Endometrial microvascular endothelial cells (primary cell): ENCODE measurements around the gene GARIN5A. TPM values are rescaled to one million over a fixed set of nuclear protein-coding genes. Genes with fewer than 3 reads are reported as not detected.
"Not testable (repeated sequence)": the region's sequence is repeated elsewhere in the genome, so short reads cannot be mapped to it uniquely, and the experiment has no call there.

Experiments
- in situ Hi-C: cut with HindIII; loops from 2 replicates; pipeline ENCODE4 v1.10.0; 2017; ENCODE audit warnings: low sequenced_read_pairs, low pct_unique_long_range_greater_than_20kb; ENCODE audit errors: inconsistent ontology term
- total RNA-seq: library from RNA; depleted of rRNA; stranded (reverse); fragments of >200 nt; gene quantifications from one replicate; pipeline ENCODE4 v1.2.3, GENCODE V29; 2015; ENCODE audit errors: inconsistent ontology term

The GARIN5A gene
- total RNA-seq, 1 donor from 2014 or later = not detected

DNA sequence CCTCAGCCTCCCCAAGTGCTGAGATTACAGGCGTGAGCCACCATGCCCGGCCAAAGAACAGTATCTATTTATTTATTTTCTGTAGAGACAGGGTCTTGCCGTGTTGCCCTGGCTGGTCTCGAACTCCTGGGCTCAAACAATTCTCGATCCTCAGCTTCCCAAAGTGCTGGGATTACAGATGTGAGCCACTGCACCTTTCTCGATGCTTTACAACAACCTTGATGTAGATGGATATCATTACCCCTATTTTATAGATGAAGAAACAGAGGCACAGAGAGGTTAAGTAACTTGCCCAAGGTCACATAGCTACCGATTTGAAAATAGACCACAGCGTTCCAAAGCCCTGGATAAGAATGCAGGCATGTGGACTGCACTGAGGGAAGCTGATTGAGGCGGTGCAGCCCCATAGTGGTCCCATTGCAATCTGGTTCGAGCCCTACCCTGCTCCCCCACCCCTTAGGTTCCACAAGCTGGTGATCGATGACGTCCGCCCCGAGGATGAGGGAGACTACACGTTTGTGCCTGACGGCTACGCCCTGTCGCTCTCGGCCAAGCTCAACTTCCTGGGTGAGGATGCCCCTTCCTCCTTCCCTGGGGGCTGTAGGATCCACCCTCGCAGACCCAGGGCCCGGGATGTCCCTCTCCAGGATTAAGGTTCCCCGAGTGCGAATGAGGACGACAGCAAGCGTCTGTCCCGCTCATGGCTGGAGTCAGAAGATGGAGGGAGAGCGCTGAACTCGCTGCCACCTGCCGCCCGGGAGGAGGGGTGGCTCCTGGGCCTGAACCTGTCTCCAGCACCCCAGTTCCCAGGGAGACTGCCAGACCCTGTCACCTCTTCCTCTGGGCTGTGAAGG is 26.1 kb downstream of the GARIN5A start:
- in situ Hi-C loops = no loop called here

DNA sequence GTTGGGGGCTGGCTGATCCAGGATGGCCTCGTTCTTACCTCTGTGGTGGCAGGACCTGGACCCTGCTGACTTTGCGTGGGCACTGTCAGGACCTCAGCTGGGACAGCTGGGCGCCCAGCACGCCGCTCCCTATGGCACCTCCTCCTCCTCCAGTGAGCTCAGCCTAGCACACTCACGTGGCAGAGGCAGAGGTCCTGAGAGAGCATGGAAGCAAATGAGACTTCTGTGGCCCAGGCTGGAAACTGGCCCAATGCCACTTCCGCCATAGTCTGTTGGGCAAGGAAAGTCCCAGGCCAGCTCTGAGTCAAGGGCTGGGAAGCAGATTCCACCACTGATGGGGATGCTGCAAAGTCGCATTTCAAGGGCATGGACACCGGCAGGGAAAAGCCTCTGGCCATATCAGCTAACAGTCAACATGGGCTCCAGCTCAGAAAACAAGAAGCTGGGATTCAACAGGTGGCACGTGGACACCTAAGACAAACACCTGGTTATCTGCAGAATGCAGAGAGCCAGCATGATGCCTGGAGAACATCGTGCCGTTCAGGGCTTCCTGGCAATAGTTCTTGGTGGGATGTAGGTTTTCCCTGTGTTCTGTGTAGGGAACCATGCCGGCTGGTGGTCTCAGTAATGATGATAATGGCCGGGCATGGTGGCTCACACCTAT is 27.3 kb downstream of the GARIN5A start:
- in situ Hi-C loops = no loop called here

- in situ Hi-C loops = no loop called here
Observed at GRCh38 chr19:50447750-50448149, 28.9 kb downstream of the GARIN5A start.

DNA sequence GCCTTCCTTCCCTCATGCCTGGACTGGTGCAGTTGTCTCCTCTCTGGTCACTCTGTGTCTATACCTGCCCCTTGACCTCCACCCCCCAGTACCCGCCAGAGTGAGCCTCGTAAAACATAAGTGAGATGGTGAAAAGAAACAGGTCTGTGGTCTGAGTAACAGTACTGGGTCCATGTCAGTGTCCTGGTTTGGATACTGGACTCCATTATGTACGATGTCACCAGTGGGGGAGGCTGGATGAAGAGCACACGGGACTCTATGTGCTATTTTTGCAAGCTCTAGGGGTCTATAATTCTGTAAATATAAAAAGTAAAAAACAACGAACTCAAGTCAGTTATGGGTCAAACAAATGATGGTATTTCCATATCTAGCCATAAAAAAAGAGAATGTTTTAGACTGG is 29.6 kb downstream of the GARIN5A start:
- in situ Hi-C loops = no loop called here

DNA sequence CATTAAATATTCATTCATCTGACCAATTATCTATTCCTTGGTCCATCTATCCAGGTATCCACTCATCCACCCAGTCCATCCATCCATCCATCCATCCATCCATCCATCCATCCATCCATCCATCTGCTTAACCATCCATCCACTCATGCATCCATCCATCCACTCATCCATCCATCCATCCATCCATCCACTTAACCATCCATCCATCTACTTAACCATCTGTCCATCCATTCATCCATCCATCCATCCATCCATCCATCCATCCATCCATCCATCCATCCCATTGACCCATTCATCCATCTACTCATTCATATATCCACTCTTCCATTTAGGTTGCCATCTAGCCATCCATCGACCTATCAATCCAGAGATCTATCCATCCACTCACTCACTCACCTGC is 32.6 kb downstream of the GARIN5A start:
- in situ Hi-C loops = no loop called here

- in situ Hi-C loops = not testable (repeated sequence)
Observed at GRCh38 chr19:50439130-50439529, 37.5 kb downstream of the GARIN5A start.

- in situ Hi-C loops = no loop called here
Observed at GRCh38 chr19:50437862-50438449, 38.7 kb downstream of the GARIN5A start.

- in situ Hi-C loops = no loop called here
Observed at GRCh38 chr19:50435627-50436026, 41.0 kb downstream of the GARIN5A start.

DNA sequence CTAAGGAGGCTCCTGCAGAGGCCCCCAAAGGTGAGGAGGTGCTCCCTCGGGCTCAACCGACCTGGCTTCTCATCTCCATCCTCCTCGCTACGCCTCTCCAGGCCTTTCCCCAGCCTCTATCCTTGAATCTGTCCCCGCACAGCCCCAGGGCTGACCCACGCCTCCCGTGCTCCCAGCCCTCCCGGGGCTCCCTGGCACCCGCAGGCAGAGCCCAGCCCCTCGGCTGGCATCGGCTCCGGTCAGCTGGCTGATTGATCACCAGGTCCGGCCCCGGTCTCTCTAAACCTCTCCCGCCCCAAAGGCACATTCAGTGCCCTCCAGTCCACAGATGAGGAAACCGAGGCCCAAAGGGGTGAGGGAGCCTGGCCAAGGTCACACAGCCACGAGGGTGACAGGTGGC is 41.4 kb downstream of the GARIN5A start:
- in situ Hi-C loops = no loop called here

- in situ Hi-C loops = no loop called here
Observed at GRCh38 chr19:50434525-50434924, 42.1 kb downstream of the GARIN5A start.

- in situ Hi-C loops = no loop called here
Observed at GRCh38 chr19:50433201-50434180, 43.2 kb downstream of the GARIN5A start.

- in situ Hi-C loops = no loop called here
Observed at GRCh38 chr19:50432221-50433028, 44.2 kb downstream of the GARIN5A start, which contains the start of gene MYBPC2. TSS of gene MYBPC2 (plus strand) at chr19:50432892. CDS start at chr19:50432954, 62 bp downstream.

DNA sequence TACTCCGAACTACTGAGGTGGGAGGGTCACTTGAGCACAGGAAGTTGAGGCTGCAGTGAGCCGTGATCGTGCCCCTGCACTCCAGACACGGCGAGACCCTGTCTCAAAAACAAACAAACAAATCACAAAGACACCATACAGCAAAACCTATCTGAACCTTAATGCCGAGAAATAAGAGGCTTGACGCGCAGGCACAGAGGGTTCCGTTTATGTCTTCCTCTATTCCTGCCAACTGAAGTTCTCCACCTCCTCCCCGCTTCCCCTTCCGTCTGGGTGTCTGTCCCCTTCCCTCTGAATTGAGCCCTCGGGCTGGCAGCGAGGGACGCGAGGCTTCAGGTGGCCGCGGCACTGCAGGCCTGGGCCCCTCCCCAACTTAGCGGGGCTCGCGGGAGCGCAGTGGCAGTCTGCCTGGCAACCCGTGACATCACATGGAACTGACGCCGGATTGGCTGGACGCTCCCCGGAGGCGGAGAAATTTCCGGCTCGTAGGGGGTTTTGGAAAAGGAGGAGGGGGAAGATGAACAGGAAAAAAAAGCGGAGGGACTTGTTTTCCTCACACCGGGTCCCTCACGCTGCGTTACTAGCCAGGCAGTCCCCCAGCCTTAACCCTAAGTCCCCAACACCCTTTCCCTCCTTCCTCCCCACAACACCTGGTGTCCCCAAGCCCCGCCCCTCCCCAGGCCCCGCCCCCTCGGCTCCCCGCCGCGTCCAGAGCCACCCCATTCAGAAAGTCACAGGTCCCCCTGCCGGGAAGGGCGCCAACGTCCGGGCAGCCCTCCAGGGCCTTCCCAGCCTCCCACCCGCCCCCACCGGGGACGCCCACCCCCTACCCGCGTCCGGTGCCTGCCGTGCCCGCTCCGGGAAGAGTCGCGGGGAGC is 45.1 kb downstream of the GARIN5A start:
- in situ Hi-C loops = no loop called here

GRCh38 chr19:50430888-50431342 is 45.7 kb downstream of the GARIN5A start:
- in situ Hi-C loops = no loop called here

- in situ Hi-C loops = no loop called here
Observed at GRCh38 chr19:50428772-50429463, 47.7 kb downstream of the GARIN5A start.

- in situ Hi-C loops = no loop called here
Observed at GRCh38 chr19:50427997-50428425, 48.6 kb downstream of the GARIN5A start.
